ENCODE results near the gene PALLD. TPM values are rescaled to one million over a fixed set of nuclear protein-coding genes. Genes with fewer than 3 reads are reported as not detected.
"Not testable (repeated sequence)": the region's sequence is repeated elsewhere in the genome, so short reads cannot be mapped to it uniquely, and the experiment has no call there.

PALLD gene
- total RNA-seq, 1 donor from 2014 or later = 15.3 TPM

- DNase-seq (ENCODE audit: low read depth in 2 of 2) = no peak
These were observed 202.5 kb downstream of the PALLD start for GRCh38 chr4:168699224-168699878.

DNA sequence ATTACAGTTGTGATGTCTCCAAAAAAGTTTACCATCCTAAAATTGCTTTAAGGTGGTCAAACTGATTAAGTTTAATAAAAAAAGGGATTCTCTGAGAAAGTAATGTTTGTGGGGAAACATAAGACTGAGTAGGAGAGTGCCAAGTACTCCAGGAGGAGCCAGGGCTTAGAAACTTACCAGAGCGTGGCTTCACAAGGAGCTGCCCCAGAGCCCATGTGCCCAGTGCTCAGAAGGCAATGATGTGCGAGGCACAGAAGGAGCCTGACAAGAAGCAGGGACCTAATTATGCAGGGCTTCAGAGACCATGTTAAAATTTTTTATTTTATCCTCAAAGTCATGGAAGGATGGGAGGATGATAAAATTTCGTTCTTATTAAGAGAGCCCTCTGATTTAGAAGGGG, 204.2 kb downstream of the PALLD start:
- DNase-seq (ENCODE audit: low read depth in 2 of 2) = no peak

- not testable (repeated sequence) for DNase-seq (ENCODE audit: low read depth in 2 of 2)
These were observed 205.8 kb downstream of the PALLD start for GRCh38 chr4:168702581-168703087.

- no peak for DNase-seq (ENCODE audit: low read depth in 2 of 2)
These were observed 208.3 kb downstream of the PALLD start for GRCh38 chr4:168705121-168705520.

DNA sequence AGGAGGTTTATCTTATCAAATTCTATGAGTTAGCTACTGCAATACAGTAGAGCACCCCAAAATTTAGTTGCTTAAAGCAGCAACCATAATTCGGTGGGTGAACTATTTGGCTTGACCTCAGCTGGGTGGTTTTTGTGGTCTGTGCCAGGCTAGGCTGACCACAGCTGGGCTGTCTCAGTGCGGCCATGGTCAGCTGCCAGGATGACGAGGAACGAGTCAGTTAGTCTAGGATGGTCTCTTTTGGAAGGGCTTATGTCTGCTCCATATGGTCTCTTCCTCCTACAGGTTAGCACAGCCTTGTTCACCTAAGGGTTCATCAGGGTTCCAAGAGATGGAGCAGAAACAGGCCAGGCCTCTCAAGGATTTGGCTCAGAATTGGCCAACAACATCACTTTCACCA, 210.4 kb downstream of the PALLD start:
- no peak for DNase-seq (ENCODE audit: low read depth in 2 of 2)

DNA sequence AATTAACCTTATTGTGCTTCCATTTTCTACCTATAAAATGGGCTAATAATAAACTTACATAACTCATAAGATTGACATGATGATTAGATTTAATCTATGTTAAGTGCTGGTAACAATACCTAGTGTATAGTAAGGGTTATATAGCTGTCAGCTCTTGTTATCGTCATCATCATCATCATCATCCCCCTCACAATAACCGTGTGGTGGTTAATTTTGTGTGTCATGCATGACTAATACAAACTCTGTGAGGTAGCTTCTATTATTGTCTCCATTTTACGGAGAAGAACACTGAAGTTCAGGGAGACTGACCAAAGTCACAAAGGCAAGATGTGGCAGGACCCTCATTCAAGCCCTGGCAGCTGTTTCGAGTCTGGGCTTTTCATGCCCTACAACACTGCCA, 211.3 kb downstream of the PALLD start:
- DNase-seq (ENCODE audit: low read depth in 2 of 2) = no peak

DNA sequence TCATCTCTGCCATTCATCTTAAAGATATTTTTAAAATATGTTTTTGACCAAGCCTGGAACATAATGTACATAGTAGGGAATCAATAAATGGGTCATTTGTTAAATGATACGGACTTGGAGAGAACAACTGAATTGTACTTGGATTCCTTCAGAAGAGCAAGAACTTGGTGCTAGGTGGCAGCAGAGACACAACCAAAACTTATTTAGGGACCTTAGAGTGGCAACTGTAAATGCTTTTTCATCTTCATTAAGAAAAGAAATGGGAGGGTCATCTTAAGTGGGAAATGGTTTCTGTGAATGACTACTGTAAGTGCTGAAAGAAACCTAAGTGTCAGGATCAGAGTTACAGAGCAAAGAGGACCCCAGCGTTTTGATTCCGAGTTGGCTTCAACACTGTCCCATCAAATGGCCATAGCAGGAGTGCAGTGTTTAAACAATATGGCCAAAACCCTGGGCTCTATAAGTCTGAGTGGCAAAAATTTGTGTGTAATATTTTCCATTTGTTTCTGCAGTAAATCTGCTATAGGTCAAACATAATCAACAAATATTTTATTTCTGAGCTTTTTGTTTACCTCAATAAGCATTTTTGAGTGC, 213.6 kb downstream of the PALLD start:
- peak; percentile 36 to 82 for DNase-seq (ENCODE audit: low read depth in 2 of 2)

- peak; percentile 92 to 93 for DNase-seq (ENCODE audit: low read depth in 2 of 2)
These were observed 214.6 kb downstream of the PALLD start for GRCh38 chr4:168711197-168712140.

DNA sequence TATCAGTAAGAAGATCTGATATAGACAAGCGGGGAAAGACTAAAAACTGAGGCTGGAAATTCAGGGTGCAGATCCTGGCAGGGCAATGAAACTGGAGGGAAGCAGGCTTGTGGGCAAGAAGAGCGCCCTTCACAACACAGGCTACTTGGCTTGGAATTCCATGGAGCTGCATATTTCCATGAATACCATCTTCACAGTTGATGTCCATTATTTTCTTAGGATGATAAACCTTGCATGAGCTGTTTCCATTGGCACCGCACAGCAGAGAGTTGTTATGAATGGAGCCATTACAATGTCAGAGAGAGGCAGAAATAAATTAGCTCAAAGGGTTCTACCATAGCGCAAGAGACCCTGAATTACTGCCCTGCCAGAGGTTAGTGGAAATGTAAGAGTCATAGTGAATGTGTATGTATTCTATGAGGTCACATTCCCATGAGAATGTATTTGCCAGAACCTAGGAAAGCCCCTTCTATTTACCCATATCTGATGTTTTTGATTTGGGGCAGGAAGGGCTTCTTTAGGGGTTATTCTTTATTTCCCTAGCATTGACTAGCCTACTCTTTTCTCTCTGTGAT, 215.6 kb downstream of the PALLD start:
- peak; percentile 56 to 80 for DNase-seq (ENCODE audit: low read depth in 2 of 2)

DNA sequence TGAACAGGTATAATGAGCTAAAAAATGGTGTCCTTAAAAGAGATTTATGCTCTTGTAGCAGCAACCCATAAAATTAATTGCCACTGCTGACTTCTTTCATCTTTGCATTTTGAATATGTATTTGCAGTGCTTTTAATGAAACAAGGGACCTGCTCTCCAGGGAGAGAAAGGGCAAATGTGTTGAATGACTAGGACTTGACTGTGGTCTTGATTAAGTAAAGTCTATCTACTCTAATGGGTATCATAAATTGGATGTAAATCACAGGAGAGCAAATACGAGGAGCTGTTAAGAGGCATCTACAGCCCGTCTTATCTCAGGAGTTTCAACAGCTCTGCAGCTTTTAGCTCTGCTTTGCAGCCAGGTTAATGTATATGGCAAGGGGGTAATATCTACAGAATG, 216.4 kb downstream of the PALLD start:
- no peak for DNase-seq (ENCODE audit: low read depth in 2 of 2)

DNA sequence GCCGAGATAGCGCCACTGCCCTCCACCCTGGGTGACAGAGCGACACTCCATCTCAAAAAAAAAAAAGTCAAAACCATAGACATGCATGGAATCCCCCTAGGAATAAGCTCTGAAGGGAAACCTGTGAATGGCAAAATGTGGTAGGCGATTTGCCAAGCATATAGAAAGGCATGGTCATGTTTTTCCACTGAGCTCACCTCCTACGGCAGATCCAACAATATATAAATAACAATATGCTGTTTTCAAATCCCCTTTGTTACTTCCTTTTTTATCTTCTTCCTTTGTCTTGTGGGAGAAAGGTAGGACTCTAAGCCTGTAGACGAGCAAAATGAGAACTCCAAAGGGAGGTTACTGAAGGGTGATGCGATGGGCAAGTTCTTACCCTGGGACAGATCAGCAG, 219.0 kb downstream of the PALLD start:
- peak; percentile 74 to 76 for DNase-seq (ENCODE audit: low read depth in 2 of 2)

- peak in 1 of 2 donors; percentile 30 for DNase-seq (ENCODE audit: low read depth in 2 of 2)
These were observed 219.7 kb downstream of the PALLD start for GRCh38 chr4:168716406-168717129.

DNA sequence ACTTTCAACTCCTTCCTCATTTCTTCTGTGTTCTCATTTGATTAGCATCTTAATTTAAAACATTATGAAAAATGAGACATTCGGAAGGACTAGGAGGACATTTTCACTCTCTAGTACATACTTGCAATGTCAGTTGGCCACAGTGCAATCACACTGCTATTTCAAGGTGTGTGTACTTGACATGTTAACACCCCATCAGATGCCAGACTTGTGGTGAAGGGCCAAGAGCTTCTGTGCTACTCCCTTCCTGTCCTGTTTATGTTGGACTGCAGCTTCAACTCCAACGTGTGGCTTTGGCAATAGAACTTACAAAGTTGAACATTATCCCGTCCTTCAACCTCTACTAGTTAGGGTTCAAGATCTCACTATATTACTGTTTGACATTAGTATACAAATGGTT, 221.0 kb downstream of the PALLD start:
- DNase-seq (ENCODE audit: low read depth in 2 of 2) = peak in 1 of 2 donors; percentile 62

DNA sequence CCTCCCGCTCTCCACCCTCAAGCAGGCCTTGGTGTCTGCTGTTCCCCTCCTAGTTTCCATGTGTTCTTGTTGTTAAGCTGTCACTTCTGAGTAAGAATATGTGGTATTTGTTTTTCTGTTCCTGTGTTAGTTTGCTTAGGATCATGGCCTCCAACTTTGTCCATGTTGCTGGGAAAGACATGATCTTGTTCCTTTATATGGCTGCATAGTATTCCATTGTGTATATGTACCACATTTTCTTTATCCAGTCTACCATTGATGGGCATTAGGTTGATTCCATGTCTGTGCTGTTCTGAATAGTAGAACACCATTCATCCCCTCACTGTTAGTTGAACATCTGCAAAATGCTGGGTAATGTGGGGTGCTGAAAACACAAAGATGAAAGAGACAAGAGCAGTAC, 222.9 kb downstream of the PALLD start:
- no peak for DNase-seq (ENCODE audit: low read depth in 2 of 2)

DNA sequence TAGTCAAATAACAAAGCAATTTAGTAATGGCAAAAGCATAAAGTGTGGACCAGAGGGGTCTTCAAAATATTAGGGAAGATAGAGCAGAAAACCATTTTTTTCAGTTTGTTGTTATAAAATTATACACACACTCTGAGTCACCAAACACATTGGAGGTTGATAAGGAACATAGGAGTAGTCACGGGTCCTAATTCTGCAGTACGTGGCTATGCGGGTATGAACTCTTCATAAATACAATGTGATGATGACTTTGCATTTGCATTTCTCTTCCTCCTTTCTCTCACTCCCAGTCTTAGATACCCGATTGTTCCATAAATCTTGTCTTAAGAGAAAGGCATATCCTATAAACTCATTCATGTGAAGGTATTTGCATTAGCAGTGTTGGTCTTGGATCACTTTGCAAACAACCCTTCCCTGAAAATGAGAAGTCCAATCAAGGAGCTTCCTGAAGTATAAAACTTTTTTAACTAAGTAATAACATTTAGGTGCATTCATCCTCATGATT, 223.6 kb downstream of the PALLD start:
- DNase-seq (ENCODE audit: low read depth in 2 of 2) = no peak

GRCh38 chr4:168722391-168722790, 225.5 kb downstream of the PALLD start:
- DNase-seq (ENCODE audit: low read depth in 2 of 2) = no peak

GRCh38 chr4:168723020-168723419, 226.2 kb downstream of the PALLD start:
- peak in 1 of 2 donors; percentile 69 for DNase-seq (ENCODE audit: low read depth in 2 of 2)

DNA sequence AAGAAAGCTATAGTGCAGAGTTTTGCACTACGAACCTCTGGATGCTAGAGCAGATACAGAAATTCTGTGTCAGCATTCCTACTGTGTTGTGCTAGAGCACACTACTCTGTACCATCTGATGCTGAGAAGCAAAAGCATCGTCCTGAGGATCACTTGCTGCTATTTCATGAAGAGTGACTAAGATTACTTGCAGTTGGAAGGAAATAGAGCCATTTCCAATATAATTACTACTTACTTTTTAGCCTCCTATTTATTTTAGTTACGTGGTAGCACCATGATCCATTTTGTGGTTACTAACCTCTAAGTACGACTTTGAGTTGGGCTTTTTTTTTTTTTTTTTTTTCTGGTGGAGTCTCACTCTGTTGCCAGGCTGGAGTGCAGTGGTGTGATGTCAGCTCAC, 226.7 kb downstream of the PALLD start:
- no peak for DNase-seq (ENCODE audit: low read depth in 2 of 2)

DNA sequence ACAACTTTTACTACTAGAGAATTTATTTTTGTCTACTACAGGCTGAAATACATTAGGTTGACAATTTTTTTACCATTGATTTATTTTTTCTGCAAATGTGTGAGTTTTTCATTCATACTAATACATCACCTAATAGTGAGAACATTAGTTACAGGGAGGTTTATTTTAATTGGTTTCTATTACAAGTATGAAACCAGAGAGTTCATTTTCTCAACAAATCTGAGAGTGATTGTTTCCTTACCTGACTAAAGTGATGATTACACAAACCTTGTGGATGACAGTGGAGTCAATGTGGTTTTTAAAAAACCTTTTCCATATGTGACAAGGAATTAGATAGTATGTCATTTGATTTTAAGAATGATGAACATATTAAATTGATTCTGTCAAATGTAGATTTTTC, 227.4 kb downstream of the PALLD start:
- DNase-seq (ENCODE audit: low read depth in 2 of 2) = no peak

DNA sequence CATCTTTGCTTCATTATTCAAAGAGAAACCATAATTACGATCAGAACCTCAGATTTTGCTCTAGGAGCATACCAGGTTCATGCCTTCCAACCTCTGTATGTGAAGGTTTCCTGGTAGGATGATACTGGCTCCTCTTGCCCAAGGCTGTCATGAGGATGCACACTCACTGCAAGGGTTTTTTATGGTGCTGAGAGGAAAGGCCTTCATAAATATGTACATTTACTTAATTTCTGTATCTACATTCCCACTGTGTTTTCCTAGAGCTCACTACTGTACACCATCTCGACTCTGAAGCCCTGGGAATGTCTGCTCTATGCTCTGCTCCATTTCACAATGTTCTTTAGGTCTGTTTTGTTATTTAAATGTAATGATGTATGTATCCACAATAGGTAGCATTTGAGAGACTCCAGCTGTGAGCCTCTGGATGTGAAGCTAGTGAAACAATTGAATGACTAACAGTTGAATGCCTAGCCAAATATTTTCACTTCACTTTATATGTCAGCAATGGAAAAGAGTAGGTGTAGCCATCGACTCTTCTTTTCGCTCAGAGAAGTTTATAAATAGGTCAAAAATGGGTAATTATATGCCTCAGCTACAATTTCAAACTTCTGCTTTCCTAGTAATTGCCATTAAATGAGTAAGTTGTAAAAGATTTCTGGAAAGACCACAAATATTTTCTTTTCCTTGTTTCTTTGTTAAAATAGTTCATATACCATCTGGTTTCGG, 228.0 kb downstream of the PALLD start:
- no peak for DNase-seq (ENCODE audit: low read depth in 2 of 2)
